Measurements from ENCODE around the gene CRYBG2.
A peak's percentile ranks its signal among the peaks of the same experiment; 100 is the strongest.

CRYBG2 gene

DNA sequence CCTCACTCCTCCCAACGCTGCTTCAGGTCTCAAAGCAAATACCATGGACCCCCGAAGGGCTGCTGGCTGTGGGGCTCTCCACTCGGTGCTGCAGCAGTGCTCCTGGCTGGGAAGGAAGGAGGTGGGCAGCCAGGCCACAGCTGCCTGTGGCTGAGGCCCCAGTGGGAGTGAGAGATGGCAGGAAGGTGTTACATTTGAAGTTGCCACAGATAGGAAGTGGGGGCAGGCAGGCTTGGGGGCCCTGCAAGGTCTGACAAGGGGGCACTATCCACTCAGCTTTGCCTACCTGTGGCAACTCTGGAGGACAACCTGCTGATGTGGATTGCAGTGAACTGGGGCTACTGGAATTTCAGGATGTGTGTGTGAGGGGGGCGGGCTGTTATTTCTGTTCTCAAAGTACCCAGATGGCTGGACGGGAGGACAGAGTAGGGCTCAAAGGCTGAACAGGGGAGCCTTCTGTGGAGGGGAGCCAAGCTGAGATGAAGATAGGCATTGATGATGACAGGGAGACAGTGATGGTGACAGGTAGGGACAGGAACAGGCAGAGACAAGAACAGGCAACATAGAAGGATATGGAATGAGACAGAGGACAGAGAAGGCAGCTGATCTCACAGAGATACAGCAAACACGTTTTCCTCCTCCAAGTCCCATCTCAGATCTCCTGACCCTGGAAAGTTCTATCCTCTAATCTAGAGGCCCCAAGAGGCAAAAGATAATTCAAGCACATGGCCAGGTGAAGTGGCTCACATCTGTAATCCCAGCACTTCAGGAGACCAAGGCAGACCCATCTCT, 16.9 kb upstream of the CRYBG2 start:
- DNase-seq (ENCODE audit: low read depth in 2 of 2, low spot score in 1 of 2), result no peak

DNA sequence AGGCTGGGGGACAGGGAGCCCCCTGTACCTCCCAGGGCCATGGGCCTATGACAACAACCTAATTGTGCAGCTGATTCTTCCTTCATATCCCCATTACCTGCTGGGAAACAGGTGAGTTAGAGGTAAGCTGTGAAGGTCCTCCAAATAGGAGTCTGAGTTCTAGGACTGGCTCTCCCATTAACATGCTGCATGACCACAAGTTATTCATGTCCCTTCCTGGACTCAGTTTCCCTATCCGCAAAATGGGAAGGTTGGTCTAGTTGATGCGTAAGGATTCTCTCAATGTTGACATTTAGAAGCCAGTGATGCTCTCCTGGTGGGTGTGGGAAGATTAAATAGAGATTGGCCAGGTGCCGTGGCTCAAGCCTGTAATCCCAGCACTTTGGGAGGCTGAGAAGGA, 14.6 kb upstream of the CRYBG2 start:
- no peak for DNase-seq (ENCODE audit: low read depth in 2 of 2, low spot score in 1 of 2)

GRCh38 chr1:26368006-26368405, 14.1 kb upstream of the CRYBG2 start:
- no peak for DNase-seq (ENCODE audit: low read depth in 2 of 2, low spot score in 1 of 2)

GRCh38 chr1:26367441-26367840, 13.5 kb upstream of the CRYBG2 start:
- no peak for DNase-seq (ENCODE audit: low read depth in 2 of 2, low spot score in 1 of 2)

GRCh38 chr1:26364956-26365355, 11.0 kb upstream of the CRYBG2 start:
- DNase-seq (ENCODE audit: low read depth in 2 of 2, low spot score in 1 of 2), result no peak

DNA sequence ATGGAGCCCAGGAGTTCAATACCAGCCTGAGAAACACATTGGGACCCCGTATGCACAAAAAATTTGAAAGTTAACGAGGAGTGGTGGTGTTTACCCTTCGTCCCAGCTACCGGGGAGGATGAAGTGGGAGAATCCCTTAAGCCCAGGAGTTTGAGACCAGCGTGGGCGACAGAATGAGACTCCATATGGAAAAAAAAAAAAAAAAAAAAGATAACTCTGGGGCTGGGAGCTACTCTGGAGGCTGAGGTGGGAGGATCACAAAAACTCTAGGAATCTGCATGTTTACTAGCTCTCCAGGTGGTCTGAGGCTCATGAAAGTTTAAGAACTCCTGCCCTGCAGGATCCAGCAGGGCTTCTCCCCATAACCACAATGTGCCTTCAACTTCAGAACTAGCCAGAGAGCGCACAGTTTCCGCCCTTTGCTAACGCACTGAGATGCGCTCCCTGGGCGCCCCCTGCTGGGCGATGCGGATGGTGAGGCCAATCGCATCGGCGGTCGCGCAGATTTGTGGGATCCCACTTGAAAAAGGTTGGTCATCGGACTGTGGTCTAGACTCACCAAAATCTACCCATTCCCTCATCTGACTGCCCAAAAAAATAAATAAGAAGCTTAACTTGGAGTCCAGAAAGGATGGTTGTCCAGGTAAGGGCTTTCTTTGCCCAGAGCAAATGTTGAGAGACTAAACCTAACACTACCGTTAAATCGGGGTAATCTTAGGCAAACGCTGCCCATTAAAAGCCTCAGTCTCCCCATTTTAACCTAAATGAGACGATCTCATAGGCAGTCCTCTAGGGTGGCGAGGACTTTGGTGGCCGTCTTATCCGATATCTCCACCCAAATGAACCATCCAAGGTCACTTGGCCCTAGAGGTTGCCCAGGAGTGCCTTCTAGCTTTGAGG, 9.9 kb upstream of the CRYBG2 start:
- peak; percentile 72 to 74 for DNase-seq (ENCODE audit: low read depth in 2 of 2, low spot score in 1 of 2)

DNA sequence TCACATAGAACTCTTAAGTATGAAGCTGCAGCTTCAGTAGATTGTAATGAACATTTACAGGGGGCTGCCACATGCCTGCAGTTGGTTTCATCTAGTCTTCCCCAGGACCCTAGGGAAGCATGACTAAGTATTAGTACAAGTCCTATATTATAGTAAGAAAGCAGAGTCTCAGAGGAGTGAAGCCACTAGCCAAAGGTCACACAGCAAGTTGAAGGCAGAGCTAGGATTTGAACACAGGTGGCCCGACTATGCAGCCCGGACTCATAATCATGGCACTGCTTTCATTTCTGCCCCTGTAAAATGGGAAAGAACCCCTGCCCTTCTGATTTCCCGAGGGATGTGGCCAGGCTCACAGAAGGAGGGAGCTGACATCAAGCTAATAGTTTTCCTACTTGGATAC, 8.4 kb upstream of the CRYBG2 start:
- DNase-seq (ENCODE audit: low read depth in 2 of 2, low spot score in 1 of 2), result no peak

- DNase-seq (ENCODE audit: low read depth in 2 of 2, low spot score in 1 of 2), result no peak
These were observed 7.7 kb upstream of the CRYBG2 start for GRCh38 chr1:26361605-26362122.

GRCh38 chr1:26360807-26361604, 7.1 kb upstream of the CRYBG2 start:
- DNase-seq (ENCODE audit: low read depth in 2 of 2, low spot score in 1 of 2), result no peak

DNA sequence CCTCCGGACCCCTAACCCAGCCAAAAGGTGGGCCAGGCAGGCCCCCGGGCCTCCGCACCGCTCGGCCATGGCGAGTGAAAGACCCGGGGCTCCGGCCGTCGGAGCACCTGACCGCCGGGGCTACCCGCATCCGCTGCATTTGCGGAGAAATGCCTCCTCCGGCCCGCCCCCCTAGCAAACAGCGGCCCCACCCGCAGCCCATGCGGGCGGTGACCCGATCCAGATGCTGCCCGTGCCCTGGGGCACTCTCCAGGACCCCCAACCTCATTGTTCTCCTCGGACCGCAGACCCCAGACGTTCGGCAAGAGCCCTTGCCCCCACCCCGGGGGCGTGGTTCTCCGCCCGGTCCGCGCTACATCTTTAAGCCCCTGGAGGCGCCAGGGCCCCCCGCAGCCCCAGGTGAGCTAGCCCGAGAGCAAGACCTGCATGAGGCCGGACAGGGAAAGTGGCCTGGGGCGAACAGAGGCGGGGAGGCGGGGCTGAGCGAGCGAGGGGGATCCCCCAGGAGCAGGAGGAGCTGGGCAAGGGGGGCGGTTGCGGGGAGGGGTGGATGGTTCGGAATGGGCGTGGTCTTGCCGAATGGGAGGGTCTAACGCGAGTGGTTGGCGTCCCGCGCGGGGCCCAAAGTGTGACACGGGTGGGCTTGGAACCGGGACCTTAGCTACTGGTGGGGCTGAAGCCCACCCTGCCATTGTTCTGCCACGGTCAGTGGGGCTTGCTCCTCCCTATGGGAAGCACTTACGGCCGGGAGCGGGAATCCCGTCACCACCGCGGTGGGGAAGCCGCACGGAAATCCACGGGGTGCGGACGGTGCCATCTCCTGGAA, 6.3 kb upstream of the CRYBG2 start:
- no peak for DNase-seq (ENCODE audit: low read depth in 2 of 2, low spot score in 1 of 2)

DNA sequence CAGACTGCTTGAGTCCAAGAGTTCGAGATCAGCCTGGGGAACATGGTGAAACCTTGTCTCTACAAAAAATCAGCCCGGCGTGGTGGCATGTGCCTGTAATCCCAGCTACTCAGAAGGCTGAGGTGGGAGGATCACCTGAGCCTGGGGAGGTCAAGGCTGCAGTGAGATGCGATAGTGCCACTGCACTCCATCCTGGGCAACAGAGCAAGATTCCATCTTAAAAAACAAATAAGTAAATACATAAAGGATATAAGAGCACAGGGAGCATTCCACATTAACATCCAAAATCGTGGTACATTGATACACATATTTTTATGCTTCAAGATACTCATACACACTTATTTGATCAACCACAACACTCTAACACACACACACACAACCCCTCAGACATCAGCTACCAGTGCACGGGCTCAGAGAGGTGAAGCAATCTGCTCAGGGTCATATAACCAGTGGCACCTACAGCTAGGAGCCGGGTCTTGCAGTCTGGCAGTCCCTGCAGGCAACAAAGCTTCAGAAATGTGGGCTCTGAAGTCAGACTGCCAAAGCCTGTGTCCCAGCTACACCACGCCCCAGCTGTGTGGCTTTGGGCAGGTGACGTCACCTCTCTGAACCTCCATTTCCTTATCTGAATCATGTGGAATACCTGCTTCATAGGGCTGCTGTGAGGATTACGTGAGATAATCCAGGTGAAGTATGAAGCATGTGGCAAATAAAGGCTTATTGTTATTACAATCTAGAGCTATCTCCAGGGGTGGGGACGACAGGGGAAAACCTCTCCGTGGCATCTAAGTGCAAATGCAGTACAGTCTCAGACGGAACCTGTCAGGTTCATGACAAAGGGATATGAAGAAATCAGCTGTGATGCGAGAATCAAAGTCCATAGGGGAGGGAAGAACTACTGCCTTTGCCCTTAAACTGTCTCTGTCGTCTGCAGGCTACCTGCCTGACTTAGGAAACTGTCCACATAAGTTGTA, 4.8 kb upstream of the CRYBG2 start:
- peak in 1 of 2 donors; percentile 35 for DNase-seq (ENCODE audit: low read depth in 2 of 2, low spot score in 1 of 2)

- DNase-seq (ENCODE audit: low read depth in 2 of 2, low spot score in 1 of 2), result no peak
These were observed 3.2 kb upstream of the CRYBG2 start for GRCh38 chr1:26357121-26357602.

DNA sequence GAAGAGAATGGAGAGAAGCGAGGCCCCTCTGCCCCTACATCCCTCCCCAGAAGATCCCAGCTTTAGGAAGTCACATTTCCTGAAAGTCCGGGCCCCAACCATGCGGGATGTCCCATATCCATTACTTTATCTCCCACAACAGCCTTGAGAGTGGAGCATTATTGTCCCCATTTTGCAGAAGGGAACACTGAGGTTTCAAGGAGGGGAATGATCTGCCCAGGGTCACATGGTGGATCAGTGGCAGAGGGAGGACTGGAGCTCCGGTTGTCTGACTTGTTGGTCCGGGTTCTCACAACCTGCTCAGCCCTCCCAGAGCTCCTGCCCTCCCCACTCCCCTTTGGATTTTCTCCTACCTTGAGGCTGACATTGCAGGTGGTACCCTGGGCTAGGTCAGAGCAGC, 2.2 kb upstream of the CRYBG2 start:
- no peak for DNase-seq (ENCODE audit: low read depth in 2 of 2, low spot score in 1 of 2)

GRCh38 chr1:26354972-26355371, 1.0 kb upstream of the CRYBG2 start:
- DNase-seq (ENCODE audit: low read depth in 2 of 2, low spot score in 1 of 2), result no peak

DNA sequence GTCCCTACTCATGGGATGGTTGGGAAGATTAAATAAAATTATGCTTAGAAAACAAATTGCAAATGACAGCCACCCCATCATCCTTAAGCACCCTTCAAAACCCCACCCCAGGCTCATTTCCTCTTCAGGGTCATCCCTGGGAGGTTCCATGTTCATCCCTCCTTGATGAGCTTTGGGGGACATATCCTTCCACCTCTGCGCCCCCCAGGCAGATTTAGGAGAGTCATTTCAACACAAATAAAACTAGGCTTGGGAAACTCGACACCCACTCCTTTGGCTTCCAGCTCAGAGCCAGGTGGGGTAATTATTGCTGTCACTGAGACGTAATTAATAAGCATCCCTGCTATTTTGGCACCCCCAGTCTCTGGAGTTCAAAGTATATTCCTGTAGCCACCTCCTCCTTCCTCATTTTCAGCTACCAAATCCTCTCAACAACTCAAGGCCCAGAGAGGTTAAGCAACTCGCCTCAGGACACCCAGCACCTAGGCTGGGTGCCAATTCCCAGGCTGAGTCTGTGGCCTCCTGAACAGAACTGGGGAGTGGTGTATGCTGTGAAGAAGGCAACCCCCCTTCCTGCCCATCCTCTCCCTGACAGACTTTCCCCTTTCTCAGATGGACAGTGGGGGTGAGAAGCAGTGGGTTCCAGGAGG, 595 bp downstream of the CRYBG2 start:
- DNase-seq (ENCODE audit: low read depth in 2 of 2, low spot score in 1 of 2), result no peak

- DNase-seq (ENCODE audit: low read depth in 2 of 2, low spot score in 1 of 2), result no peak
These were observed 1.6 kb downstream of the CRYBG2 start for GRCh38 chr1:26352338-26352679.

DNA sequence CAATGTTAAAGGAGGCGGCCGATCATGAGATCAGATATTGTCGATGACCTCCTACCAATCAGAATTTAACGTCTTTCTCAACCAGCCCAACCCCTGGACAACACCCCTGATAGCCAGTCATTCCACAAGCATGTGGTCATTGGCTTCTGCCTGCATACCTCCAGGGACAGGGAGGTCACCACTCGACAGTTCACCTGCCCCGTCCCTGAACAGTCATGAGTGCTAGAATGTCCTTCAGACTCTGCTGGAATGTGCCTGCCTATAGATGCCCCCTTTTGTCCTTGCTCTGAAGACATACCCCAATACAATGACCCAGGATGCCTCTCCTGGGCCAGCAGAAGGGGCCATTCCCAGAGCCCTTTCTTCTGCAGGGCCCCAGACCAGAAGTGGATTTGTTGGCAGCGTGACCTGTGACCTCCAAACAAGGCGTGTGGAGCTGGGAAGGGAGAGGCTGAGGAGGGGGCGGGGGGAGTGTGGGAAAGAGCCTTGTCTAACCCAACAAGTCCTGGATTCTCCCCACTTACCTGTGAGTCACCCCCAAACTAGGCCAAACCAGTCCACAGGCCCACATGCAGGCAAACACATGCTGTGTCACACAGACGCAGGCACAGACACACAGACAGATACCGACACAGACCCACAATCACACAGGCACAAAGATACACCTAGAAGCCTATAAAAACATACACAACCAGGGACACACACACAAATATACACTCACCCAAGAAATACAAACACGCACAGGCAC, 2.2 kb downstream of the CRYBG2 start:
- no peak for DNase-seq (ENCODE audit: low read depth in 2 of 2, low spot score in 1 of 2)
